ENCODE measurements around the gene ATOH8.

DNA sequence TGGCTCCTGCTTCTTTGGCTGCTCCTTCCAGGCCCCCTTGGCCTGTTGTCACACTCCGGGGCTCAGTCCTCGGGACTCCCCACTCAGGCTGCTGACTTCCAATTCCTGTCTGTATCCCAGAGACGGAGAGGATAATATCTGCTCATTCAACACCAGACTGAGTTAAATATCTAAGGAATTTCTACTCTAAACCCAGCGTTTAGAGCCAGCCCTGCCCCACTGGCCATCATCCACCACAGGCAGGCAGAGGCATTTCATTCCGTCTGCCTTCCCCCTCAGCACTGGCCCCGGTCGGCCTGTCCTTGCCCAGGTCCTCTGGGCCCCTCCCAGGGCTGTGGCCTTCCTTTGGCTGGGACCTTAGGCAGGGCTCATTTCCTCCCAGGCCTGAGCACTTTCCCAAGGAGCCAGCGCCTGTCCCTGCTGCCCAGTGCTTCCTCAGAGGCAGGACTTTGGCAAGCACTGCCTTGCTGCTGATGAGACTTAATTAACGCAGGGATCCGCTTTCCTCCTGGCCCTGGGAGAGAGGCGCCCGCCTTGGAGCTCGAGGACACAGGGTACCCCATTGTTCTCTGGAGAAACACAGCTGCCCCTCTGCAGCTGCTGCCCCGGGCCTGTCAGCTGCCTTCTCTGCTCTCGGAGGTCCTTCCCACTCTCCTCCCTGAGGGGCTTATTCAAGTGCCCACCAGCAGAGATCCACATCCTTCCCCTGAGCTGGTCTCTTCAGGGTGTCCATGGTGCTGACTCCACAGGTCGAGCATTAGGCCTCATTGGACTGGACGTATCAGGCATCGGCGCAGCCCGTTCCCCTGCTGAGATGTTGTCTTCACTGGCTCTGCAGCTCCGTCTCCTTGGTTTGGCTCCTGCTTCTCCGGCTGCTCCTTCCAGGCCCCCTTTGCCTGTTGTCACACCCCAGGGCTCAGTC is 42.8 kb downstream of the ATOH8 start:
- no peak for TF ChIP-seq SMAD3 (CRISPR knock-in tag; IDR thresholded peaks at IDR 0.05; ENCODE audit: borderline replicate concordance)
- no peak for TF ChIP-seq ATF3 (CRISPR knock-in tag; conservative IDR thresholded peaks at IDR 0.05)
- TF ChIP-seq E2F1 (CRISPR knock-in tag; IDR thresholded peaks at IDR 0.05) = no peak
- TF ChIP-seq, protein P1, sequence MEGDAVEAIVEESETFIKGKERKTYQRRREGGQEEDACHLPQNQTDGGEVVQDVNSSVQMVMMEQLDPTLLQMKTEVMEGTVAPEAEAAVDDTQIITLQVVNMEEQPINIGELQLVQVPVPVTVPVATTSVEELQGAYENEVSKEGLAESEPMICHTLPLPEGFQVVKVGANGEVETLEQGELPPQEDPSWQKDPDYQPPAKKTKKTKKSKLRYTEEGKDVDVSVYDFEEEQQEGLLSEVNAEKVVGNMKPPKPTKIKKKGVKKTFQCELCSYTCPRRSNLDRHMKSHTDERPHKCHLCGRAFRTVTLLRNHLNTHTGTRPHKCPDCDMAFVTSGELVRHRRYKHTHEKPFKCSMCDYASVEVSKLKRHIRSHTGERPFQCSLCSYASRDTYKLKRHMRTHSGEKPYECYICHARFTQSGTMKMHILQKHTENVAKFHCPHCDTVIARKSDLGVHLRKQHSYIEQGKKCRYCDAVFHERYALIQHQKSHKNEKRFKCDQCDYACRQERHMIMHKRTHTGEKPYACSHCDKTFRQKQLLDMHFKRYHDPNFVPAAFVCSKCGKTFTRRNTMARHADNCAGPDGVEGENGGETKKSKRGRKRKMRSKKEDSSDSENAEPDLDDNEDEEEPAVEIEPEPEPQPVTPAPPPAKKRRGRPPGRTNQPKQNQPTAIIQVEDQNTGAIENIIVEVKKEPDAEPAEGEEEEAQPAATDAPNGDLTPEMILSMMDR (IDR thresholded peaks at IDR 0.05) = no peak
- TF ChIP-seq ZNF121 (CRISPR knock-in tag; IDR thresholded peaks at IDR 0.05) = no peak
- no peak for TF ChIP-seq ZNF423 (CRISPR knock-in tag; IDR thresholded peaks at IDR 0.05)
- TF ChIP-seq SP1 (CRISPR knock-in tag; conservative IDR thresholded peaks at IDR 0.05) = no peak
- TF ChIP-seq, protein P2, sequence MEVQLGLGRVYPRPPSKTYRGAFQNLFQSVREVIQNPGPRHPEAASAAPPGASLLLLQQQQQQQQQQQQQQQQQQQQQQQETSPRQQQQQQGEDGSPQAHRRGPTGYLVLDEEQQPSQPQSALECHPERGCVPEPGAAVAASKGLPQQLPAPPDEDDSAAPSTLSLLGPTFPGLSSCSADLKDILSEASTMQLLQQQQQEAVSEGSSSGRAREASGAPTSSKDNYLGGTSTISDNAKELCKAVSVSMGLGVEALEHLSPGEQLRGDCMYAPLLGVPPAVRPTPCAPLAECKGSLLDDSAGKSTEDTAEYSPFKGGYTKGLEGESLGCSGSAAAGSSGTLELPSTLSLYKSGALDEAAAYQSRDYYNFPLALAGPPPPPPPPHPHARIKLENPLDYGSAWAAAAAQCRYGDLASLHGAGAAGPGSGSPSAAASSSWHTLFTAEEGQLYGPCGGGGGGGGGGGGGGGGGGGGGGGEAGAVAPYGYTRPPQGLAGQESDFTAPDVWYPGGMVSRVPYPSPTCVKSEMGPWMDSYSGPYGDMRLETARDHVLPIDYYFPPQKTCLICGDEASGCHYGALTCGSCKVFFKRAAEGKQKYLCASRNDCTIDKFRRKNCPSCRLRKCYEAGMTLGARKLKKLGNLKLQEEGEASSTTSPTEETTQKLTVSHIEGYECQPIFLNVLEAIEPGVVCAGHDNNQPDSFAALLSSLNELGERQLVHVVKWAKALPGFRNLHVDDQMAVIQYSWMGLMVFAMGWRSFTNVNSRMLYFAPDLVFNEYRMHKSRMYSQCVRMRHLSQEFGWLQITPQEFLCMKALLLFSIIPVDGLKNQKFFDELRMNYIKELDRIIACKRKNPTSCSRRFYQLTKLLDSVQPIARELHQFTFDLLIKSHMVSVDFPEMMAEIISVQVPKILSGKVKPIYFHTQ (CRISPR knock-in tag; IDR thresholded peaks at IDR 0.05) = no peak
- TF ChIP-seq, protein P3, sequence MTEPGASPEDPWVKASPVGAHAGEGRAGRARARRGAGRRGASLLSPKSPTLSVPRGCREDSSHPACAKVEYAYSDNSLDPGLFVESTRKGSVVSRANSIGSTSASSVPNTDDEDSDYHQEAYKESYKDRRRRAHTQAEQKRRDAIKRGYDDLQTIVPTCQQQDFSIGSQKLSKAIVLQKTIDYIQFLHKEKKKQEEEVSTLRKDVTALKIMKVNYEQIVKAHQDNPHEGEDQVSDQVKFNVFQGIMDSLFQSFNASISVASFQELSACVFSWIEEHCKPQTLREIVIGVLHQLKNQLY (CRISPR knock-in tag; IDR thresholded peaks at IDR 0.05) = no peak
- no peak for TF ChIP-seq IRF2 (CRISPR knock-in tag; IDR thresholded peaks at IDR 0.05; ENCODE audit: borderline replicate concordance, low read depth)
- no peak for TF ChIP-seq CREM (CRISPR knock-in tag; IDR thresholded peaks at IDR 0.05)
